ENCODE data around the gene TPRG1.

TPRG1 gene

DNA sequence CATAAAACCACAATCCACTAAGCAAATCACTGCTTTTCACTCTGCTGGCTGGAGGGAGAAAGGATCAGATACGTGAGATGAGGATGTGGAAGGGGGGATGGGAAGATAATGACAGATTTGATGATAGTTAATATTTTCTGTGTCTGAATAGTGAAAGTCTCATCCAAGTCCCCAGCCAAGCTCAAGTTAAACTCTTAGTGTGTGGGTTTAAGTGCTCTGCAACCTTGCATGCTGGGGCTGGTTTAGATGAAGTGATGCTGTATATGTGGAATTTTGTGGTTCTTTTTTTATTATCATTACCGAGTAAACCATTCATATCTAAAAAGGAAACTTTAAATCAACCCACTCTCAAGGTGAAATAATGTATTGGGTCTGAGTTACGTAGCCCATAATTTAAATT, 111.0 kb downstream of the TPRG1 start:
- DNase-seq (ENCODE audit: low spot score): no peak

GRCh38 chr3:189286188-189286587, 114.4 kb downstream of the TPRG1 start:
- no peak for DNase-seq (ENCODE audit: low spot score)

- no peak for DNase-seq (ENCODE audit: low spot score)
Measured at GRCh38 chr3:189286916-189287315, 115.1 kb downstream of the TPRG1 start.

- DNase-seq (ENCODE audit: low spot score): no peak
Measured at GRCh38 chr3:189288348-189289235, 116.8 kb downstream of the TPRG1 start.

- DNase-seq (ENCODE audit: low spot score): no peak
Measured at GRCh38 chr3:189289251-189289650, 117.5 kb downstream of the TPRG1 start.

- DNase-seq (ENCODE audit: low spot score): no peak
Measured at GRCh38 chr3:189292667-189293484, 121.1 kb downstream of the TPRG1 start.

DNA sequence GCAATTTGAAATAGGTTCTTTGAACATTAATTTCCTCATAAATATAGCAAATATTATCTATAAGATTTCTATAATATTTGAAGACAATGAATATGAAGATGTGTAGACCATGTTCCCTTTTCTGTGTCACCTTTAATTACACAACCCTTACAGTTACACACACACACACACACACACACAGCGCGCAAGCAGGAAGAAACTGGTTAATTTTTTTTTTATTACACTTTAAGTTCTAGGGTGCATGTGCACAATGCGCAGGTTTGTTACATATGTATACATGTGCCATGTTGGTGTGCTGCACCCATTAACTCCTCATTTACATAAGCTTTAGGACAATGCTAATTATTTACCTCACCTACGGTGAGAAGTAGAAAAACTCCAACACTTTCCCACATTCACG, 122.9 kb downstream of the TPRG1 start:
- no peak for DNase-seq (ENCODE audit: low spot score)

GRCh38 chr3:189295089-189295488, 123.3 kb downstream of the TPRG1 start:
- DNase-seq (ENCODE audit: low spot score): no peak

DNA sequence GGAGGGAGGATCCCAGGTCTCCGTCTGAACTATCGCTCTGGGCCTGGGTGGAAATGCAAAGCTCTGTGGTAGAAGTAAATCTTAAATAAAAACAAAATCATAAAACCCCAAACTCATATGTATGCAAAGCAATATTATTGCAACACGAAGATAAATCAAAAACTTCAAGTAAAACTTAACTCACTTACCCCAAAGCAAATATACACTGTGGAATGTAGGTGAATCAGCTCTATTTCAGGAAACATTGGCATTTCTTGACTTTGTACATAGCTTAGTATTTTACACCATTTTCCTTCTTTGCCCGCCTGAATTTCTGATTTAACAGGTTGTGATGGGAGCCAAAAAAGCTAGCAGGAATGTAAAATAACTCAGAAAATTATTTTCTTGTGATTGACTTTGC, 126.2 kb downstream of the TPRG1 start:
- DNase-seq (ENCODE audit: low spot score): no peak

DNA sequence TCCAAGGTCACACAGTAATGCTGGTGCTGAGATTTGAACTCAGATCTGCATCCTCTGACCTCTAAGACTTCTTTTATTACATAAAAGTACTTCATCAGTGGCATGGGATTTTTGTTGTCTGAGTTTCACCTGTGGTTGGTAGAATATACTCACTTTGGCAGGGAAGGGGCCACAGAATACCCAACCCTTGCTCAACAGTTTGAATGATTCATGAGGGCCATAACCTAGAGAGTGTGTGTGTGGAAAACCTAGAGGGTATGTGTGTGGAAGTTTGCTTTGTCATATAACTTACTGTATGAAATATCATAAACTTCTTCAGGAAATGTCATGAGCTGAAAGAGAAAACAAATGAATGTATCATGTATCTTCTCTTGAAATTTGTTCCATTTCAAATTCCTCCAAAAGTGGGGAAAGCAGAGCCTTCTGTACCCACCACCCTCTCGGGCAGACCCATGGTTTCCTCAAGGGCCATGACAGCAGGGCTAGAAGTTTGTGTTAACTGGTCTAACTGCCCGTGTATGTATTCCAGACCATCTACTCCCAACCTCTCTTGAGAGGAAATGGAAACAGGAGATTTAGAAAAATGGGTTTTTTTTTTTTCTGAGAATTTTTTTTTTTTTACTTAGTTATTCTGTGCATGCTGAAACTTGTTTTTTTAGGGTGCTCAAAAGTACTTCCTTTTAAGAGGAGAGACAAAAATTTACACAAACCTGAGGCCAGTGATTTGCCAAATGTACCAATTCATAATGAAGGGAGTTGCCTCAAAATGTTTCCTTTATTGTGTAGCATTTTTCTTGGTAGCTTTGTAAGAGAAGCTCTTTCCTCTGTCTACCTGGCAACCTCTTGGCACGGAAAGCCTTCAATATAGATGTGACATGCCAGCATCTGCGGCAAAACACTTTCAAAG, 127.0 kb downstream of the TPRG1 start:
- DNase-seq (ENCODE audit: low spot score): no peak

DNA sequence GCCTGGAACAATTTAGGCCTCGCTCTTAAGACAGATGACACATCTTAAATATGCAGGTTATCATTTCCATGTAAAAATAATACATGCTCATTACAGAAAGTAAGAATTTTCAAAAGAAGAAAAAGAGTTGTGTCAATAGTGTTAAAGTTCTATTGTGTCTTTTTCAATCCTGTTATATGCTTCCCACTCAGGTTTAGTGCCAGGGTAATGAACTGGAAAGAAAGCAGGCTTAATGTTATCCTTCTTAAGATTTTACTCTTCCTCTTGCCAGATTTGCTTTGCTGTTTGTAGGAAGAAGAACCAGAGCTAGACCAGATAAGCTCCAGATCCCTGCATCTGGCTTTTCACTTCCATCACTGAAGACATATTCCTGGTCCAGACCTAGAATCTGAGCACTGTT, 128.6 kb downstream of the TPRG1 start:
- DNase-seq (ENCODE audit: low spot score): no peak

GRCh38 chr3:189301479-189301878, 129.7 kb downstream of the TPRG1 start:
- no peak for DNase-seq (ENCODE audit: low spot score)

- DNase-seq (ENCODE audit: low spot score): no peak
Measured at GRCh38 chr3:189303584-189303983, 131.8 kb downstream of the TPRG1 start.

GRCh38 chr3:189304465-189305351, 132.9 kb downstream of the TPRG1 start:
- no peak for DNase-seq (ENCODE audit: low spot score)

- no peak for DNase-seq (ENCODE audit: low spot score)
Measured at GRCh38 chr3:189305412-189305811, 133.6 kb downstream of the TPRG1 start.

- no peak for DNase-seq (ENCODE audit: low spot score)
Measured at GRCh38 chr3:189307963-189308362, 136.2 kb downstream of the TPRG1 start.

- DNase-seq (ENCODE audit: low spot score): no peak
Measured at GRCh38 chr3:189308608-189309007, 136.8 kb downstream of the TPRG1 start.

GRCh38 chr3:189309400-189309975, 137.7 kb downstream of the TPRG1 start:
- DNase-seq (ENCODE audit: low spot score): no peak

DNA sequence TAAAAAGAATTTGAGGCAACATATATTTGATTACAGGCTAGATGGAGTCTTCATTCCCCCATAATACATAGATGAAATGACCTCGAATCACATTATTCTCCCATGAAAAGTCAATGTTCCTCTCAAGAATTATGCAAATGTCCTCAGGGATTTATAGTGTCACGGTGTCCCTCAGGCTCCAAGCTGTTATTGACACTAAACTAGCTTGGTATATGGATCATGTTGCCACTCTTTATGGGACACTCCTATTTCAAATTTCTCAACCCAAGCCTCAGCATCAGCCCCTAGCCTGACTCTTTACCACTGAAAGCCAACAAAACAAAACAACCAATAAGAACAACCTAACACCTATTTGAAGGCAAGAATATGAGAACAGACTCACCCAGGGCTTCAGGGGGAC, 139.8 kb downstream of the TPRG1 start:
- DNase-seq (ENCODE audit: low spot score): no peak

DNA sequence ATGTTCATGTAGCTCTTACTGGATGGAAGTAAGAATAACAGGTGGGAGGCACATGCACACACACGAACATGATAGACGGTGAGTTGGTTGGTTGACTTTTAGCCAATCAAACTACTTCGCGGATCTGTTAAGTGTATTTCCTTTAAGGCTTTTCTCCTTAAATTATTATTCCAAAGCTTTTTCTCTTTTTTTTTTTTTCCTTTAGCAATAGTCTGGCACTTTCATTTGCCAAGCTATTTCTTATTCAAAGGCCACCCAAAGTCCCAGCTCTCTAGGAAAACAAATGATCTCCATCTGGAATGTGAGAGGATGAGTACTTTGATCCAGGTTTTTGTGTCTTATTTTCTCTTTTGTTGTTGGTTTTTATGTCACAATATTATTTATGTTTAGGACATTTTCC, 141.1 kb downstream of the TPRG1 start:
- no peak for DNase-seq (ENCODE audit: low spot score)

Measured in hematopoietic multipotent progenitor cell treated with erythropoietin and hydrocortisone succinate and interleukin-3 and kit ligand, for 15 days (in vitro differentiated cells).